SU-DHL-6 (cell line): ENCODE data around the gene TTC39C.

ENCODE experiments used
- EZH2phosphoT487 ChIP-seq: fragments of 200-600 bp; sonication (generic), shearing (Covaris generic); conservative IDR thresholded peaks from 2 replicates; pipeline ENCODE4 v1.6.1; 2018; ENCODE audit warnings: mild to moderate bottlenecking, antibody characterized with exemption, low read length, moderate library complexity, mixed read lengths
- TF ChIP-seq, protein P1 (sequence below): fragments of 200-600 bp; sonication (generic); IDR thresholded peaks from one replicate; pipeline ENCODE4 v1.5.1; 2017; ENCODE audit warnings: antibody characterized with exemption, mild to moderate bottlenecking, low read length, moderate library complexity; ENCODE audit not compliant: insufficient read depth, poor library complexity, severe bottlenecking

GRCh38 chr18:24104486-24104885 is 89.9 kb downstream of the TTC39C start:
- TF ChIP-seq, protein P1, sequence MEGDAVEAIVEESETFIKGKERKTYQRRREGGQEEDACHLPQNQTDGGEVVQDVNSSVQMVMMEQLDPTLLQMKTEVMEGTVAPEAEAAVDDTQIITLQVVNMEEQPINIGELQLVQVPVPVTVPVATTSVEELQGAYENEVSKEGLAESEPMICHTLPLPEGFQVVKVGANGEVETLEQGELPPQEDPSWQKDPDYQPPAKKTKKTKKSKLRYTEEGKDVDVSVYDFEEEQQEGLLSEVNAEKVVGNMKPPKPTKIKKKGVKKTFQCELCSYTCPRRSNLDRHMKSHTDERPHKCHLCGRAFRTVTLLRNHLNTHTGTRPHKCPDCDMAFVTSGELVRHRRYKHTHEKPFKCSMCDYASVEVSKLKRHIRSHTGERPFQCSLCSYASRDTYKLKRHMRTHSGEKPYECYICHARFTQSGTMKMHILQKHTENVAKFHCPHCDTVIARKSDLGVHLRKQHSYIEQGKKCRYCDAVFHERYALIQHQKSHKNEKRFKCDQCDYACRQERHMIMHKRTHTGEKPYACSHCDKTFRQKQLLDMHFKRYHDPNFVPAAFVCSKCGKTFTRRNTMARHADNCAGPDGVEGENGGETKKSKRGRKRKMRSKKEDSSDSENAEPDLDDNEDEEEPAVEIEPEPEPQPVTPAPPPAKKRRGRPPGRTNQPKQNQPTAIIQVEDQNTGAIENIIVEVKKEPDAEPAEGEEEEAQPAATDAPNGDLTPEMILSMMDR = no peak
- no peak for TF ChIP-seq EZH2phosphoT487
